Tibial artery (tissue), 4 donors: ENCODE data around the gene ITIH3.

ENCODE experiments used
- DNase-seq, 2 donors: peaks; one replicate each; pipeline ENCODE4 v3.0.0-alpha.2; 2019
- H3K27ac ChIP-seq, 2 donors: fragments of 200-600 bp; sonication (generic) in 1 of 2; 1 replicate in 1 of 2; 2 replicates in 1 of 2; pipeline ENCODE4 v1.5.1; 2018 to 2019; ENCODE audit warnings: mild to moderate bottlenecking in 1 of 2
- H3K27me3 ChIP-seq, 2 donors: fragments of 200-600 bp; sonication (generic) in 1 of 2; one replicate each; pipeline versions ENCODE4 v1.5.1 to v1.6.0; 2016 to 2019
- H3K36me3 ChIP-seq, 3 donors: fragments of 200-600 bp; sonication (generic) in 2 of 3; one replicate each; pipeline ENCODE4 v1.5.1; 2016 to 2019; ENCODE audit warnings: mild to moderate bottlenecking in 2 of 3
- H3K4me1 ChIP-seq, 4 donors: fragments of 200-600 bp; sonication (generic) in 2 of 4; 1 replicate in 3 of 4; 2 replicates in 1 of 4; pipeline ENCODE4 v1.5.1; 2016 to 2019
- H3K4me3 ChIP-seq, 2 donors: fragments of 200-600 bp; sonication (generic) in 1 of 2; 1 replicate in 1 of 2; 2 replicates in 1 of 2; pipeline ENCODE4 v1.5.1; 2018 to 2019; ENCODE audit warnings: mild to moderate bottlenecking in 2 of 2
- H3K9me3 ChIP-seq, 3 donors: fragments of 200-600 bp; sonication (generic) in 1 of 3; one replicate each; pipeline ENCODE4 v1.5.1; 2016 to 2019
- intact Hi-C: fragments of 100-400 bp; cut with DNase I; formaldehyde crosslinking; loops from one replicate; pipeline ENCODE4 v1.15.0; 2023; ENCODE audit warnings: low total_unique reads
- TF ChIP-seq, protein P1 (sequence below), 2 experiments: fragments of 200-600 bp in 1 of 2; fragments of 450-650 bp in 1 of 2; IDR thresholded peaks; one replicate each; pipeline ENCODE4 v1.5.1; 2017 to 2019; ENCODE audit warnings: antibody characterized with exemption in 2 of 2, mild to moderate bottlenecking in 1 of 2, moderate library complexity in 1 of 2

Gene ITIH3

DNA sequence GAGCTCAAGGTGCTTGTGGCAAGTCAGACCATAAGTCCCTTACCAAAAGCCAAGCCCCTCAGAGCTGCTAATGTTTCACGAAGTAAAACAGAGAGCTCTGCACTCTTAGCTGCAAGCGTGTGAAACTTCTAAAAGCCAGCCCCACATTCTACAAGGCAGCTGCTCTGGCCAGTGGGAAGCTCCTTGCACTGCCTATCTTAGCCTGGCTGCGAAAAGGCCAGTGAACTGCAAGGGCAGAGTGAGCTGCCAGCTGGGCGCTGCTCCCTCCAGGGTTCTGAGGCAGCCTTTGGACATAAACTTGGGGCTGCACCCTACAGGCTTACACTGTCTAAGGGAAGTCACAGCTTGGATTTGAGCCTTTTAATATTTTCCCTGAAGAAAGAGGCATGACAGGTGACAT lies 42.4 kb downstream of the ITIH3 start:
- H3K27me3 ChIP-seq, result no peaks in the 10 kb centered on the region
- peaks cover 0 to 64% (median 39%) of the 10 kb centered on the region in 4 donors for H3K4me1 ChIP-seq
- no peaks in the 10 kb centered on the region for H3K9me3 ChIP-seq
- peaks cover 5 to 53% (median 13%) of the 10 kb centered on the region in 3 donors for H3K36me3 ChIP-seq
- no peak for DNase-seq
- H3K27ac ChIP-seq, result peak overlapping the region; percentile 90 to 92
- intact Hi-C loops, result no loop called here
- no peak overlapping the region for H3K4me3 ChIP-seq
- TF ChIP-seq, protein P1, sequence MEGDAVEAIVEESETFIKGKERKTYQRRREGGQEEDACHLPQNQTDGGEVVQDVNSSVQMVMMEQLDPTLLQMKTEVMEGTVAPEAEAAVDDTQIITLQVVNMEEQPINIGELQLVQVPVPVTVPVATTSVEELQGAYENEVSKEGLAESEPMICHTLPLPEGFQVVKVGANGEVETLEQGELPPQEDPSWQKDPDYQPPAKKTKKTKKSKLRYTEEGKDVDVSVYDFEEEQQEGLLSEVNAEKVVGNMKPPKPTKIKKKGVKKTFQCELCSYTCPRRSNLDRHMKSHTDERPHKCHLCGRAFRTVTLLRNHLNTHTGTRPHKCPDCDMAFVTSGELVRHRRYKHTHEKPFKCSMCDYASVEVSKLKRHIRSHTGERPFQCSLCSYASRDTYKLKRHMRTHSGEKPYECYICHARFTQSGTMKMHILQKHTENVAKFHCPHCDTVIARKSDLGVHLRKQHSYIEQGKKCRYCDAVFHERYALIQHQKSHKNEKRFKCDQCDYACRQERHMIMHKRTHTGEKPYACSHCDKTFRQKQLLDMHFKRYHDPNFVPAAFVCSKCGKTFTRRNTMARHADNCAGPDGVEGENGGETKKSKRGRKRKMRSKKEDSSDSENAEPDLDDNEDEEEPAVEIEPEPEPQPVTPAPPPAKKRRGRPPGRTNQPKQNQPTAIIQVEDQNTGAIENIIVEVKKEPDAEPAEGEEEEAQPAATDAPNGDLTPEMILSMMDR (IDR thresholded peaks at IDR 0.05), result no peak

DNA sequence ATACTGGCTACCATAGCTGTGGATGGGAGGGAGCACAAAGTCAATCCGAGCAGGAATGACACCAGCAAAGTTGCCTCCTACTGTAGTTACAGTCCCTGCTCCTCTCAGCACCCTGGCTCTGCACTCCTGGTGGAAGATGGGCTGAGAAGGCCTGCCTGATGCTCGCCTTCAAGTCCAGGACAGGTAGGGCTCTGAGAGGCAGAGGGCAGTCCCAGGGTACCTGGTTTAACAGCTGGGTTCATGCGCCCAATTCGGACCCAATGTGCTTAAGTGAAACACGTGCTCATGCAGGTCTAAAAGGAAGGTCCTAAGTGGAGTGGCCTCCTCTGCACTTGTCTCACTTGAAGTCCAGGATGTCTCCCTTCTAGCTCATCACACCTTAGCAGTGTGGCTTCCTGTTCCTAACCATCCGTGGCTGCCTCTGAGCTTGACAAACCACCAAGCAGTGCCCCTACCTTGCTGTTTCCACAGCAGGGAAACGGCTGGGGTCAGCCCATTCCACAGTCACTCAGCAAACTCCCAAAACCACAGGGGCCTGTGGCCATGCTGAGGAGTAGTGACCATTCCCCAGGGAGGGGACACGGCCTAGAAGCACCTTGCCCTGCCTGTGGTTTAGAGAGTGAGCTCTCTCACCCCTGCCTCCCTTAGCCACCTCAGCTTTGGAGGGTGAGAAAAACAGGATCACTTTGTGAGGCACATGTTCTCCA lies 44.1 kb downstream of the ITIH3 start:
- no peak for DNase-seq
- peaks cover 0 to 64% (median 41%) of the 10 kb centered on the region in 4 donors for H3K4me1 ChIP-seq
- H3K27ac ChIP-seq, result peak overlapping the region in 1 of 2 donors; percentile 90
- no peaks in the 10 kb centered on the region for H3K27me3 ChIP-seq
- TF ChIP-seq, protein P1 (IDR thresholded peaks at IDR 0.05), result no peak
- peaks cover 0 to 61% (median 12%) of the 10 kb centered on the region in 3 donors for H3K36me3 ChIP-seq
- intact Hi-C loops, result no loop called here
- no peaks in the 10 kb centered on the region for H3K9me3 ChIP-seq
- H3K4me3 ChIP-seq, result no peak overlapping the region

DNA sequence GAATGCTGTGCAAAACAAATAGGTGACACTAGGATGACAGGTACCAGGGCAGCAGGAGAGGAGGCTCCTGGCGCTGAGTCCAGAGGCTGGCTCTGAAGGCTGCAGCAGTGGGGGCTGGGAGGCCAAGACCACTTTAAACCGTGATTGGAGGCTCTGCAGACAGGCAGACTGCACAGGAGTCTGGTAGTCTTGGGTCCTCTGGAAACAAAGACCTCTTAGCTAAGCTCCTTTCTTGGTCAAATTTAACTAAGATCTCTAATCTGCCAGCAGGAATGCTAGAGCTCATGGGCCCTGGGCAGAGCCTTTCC lies 44.6 kb downstream of the ITIH3 start:
- Histone ChIP-seq H3K4me1 (peaks cover 0 to 64% (median 43%) of the 10 kb centered on the region in 4 donors), H3K27ac (peak overlapping the region in 1 of 2 donors; percentile 90), H3K27me3 (no peaks in the 10 kb centered on the region), H3K4me3 (no peak overlapping the region), H3K9me3 (no peaks in the 10 kb centered on the region), H3K36me3 (peaks cover 0 to 63% (median 12%) of the 10 kb centered on the region in 3 donors)
- TF ChIP-seq, protein P1 (IDR thresholded peaks at IDR 0.05), result no peak
- intact Hi-C loops, result no loop called here
- no peak for DNase-seq

DNA sequence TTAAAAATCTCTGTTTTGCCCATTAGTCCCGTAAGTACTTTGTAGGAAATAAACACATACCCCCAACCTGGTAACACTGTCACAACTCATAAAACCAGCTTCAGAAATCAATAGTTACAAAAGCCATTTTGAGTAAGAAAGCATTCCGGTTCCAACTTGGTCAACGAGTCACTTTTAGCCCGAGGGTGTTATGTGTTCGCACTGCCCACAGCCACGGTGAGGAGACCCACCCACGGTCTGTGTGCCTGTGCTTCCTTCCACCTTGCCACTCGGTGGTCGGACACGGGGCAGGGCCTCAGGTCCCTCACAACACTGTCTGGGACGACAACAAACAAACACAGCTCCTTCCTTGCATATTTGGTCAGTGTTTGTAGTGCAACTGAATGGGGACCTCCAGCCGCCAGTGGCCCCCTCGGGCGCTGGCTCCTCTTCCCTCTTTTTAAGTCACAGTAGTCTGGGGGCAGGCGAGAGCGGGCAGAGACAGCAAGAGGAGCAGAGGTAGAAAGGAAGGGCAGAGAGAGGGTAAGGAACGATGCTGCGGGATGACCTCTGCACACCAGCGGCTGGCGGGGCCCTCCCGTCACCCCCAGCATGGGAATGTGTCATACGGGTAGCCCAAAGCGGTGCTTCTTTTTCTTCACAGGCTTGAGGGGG lies 45.4 kb downstream of the ITIH3 start:
- TF ChIP-seq, protein P1 (IDR thresholded peaks at IDR 0.05), result no peak
- peaks cover 0 to 63% (median 12%) of the 10 kb centered on the region in 3 donors for H3K36me3 ChIP-seq
- H3K9me3 ChIP-seq, result no peaks in the 10 kb centered on the region
- intact Hi-C loops, result no loop called here
- DNase-seq, result no peak
- no peaks in the 10 kb centered on the region for H3K27me3 ChIP-seq
- no peak overlapping the region for H3K4me3 ChIP-seq
- peaks cover 0 to 70% (median 50%) of the 10 kb centered on the region in 4 donors for H3K4me1 ChIP-seq
- H3K27ac ChIP-seq, result no peak overlapping the region

DNA sequence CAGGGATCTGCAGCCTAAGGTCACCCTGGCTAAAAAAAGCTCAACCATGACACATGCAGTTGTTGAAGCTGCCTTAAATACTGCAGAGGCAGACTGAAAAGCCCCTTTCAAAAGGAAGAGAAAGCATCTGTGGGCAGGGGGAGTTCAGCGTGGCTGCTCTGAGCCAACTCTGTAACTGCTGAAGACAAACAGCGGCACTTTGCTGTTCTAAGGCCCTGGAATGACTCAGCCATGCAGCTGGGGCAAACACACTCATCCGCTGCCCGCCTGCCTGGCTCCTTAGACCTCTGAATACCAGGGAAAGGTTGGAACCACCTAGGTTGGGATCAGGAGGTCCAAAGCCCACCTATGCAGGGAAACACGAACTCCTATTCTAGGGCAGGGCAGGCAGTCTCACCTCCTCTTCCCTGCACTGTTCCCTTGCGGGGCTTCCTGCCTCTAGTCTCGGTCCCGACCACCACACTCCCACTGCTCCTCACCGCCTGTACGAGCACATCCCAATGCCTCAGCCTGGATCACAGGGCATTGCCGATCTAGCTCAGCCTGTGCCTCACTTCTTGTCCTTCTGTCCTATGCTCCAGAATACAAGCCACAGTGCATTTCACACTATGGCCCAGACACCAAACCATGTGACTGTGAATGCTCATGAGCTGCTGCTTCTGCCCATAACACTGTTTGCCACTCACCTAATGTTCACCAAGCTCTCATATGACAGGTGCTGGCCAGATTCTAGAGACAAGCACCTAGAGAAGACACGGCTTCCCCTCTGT lies 46.8 kb downstream of the ITIH3 start:
- Histone ChIP-seq H3K27ac (peak overlapping the region; percentile 86 to 91), H3K4me3 (no peak overlapping the region), H3K4me1 (peaks cover 0 to 69% (median 51%) of the 10 kb centered on the region in 4 donors), H3K27me3 (no peaks in the 10 kb centered on the region), H3K36me3 (peaks cover 0 to 56% (median 12%) of the 10 kb centered on the region in 3 donors), H3K9me3 (no peaks in the 10 kb centered on the region)
- peak in 1 of 2 donors; percentile 64 for DNase-seq
- TF ChIP-seq, protein P1 (IDR thresholded peaks at IDR 0.05), result no peak
- intact Hi-C loops, result no loop called here
